Heart right ventricle (tissue), 16 donors: Measurements from ENCODE around the gene MCUR1. TPM values are rescaled to one million over a fixed set of nuclear protein-coding genes. Genes with fewer than 3 reads are reported as not detected.
"Not testable (repeated sequence)": the region's sequence is repeated elsewhere in the genome, so short reads cannot be mapped to it uniquely, and the experiment has no call there.

Experiments
- ATAC-seq, 8 donors: fragments of 200-7000 bp; cut with Tn5 transposase; one replicate each; pipeline ENCODE4 v1.9.1; 2020; ENCODE audit warnings: mild to moderate bottlenecking in 8 of 8, moderate library complexity in 8 of 8, moderate number of reproducible peaks in 1 of 8
- DNase-seq, 2 donors: peaks; one replicate each; pipeline ENCODE4 v3.0.0-alpha.2; 2020
- H3K27ac ChIP-seq, 10 donors: fragments of 200-600 bp; sonication (generic) in 2 of 10; one replicate each; pipeline versions ENCODE4 v1.5.0 to v1.8.0; 2020 to 2022; ENCODE audit warnings: mild to moderate bottlenecking in 3 of 10
- H3K27me3 ChIP-seq, 7 donors: fragments of 200-600 bp; one replicate each; pipeline ENCODE4 v1.8.0; 2021 to 2022; ENCODE audit warnings: mild to moderate bottlenecking in 2 of 7
- H3K36me3 ChIP-seq, 9 donors: fragments of 200-600 bp; sonication (generic) in 1 of 9; one replicate each; pipeline versions ENCODE4 v1.5.0 to v1.8.0; 2020 to 2022; ENCODE audit warnings: mild to moderate bottlenecking in 2 of 9
- H3K4me1 ChIP-seq, 9 donors: fragments of 200-600 bp; sonication (generic) in 1 of 9; one replicate each; pipeline versions ENCODE4 v1.5.0 to v1.8.0; 2020 to 2022; ENCODE audit warnings: mild to moderate bottlenecking in 4 of 9
- H3K4me3 ChIP-seq, 10 donors: fragments of 200-600 bp; sonication (generic) in 2 of 10; one replicate each; pipeline versions ENCODE4 v1.5.0 to v1.8.0; 2020 to 2022; ENCODE audit warnings: mild to moderate bottlenecking in 7 of 10, moderate library complexity in 2 of 10
- H3K9me3 ChIP-seq, 11 donors: fragments of 200-600 bp in 10 of 11; sonication (generic) in 2 of 11; one replicate each; pipeline versions ENCODE4 v1.5.0 to v1.8.0; 2013 to 2022; ENCODE audit warnings: mild to moderate bottlenecking in 2 of 11, control low read depth in 1 of 11, moderate library complexity in 1 of 11
- WGBS, 2 donors: extraction: QIAGEN DNeasy Blood & Tissue Kit; methylation state at CpG; one replicate each; pipeline ENCODE4 v1.1.7; 2013; ENCODE audit warnings: inconsistent platforms in 1 of 2; 5-methylcytosine and 5-hydroxymethylcytosine counted together
- intact Hi-C, 10 donors: fragments of 100-400 bp; cut with DNase I; formaldehyde crosslinking; loops; one replicate each; pipeline versions ENCODE4 v1.11.1 to v1.14.2; 2022
- polyA plus RNA-seq, 2 donors: library from polyadenylated mRNA; stranded (reverse); fragments of 200-250 nt; gene quantifications; one replicate each; pipeline ENCODE4 v1.2.3, GENCODE V29; 2013
- total RNA-seq, 10 donors: library from RNA; stranded (reverse); fragmentation: NEBNext Ultra II Directional in 3 of 10; extraction: Animal tissue kit (Norgen Biotek cat#: 25700) in 3 of 10; gene quantifications; one replicate each; pipeline versions ENCODE4 v1.2.1 to v1.2.4, GENCODE V29; 2021 to 2023
- TF ChIP-seq, protein P1 (sequence below), 9 donors: fragments of 200-600 bp; sonication (generic) in 2 of 9; IDR thresholded peaks; one replicate each; pipeline versions ENCODE4 v1.5.0 to v1.8.0; 2021 to 2022; ENCODE audit warnings: antibody characterized with exemption in 9 of 9, mild to moderate bottlenecking in 5 of 9, moderate library complexity in 1 of 9
- donor health status: Arrhythmogenic right ventricular cardiomyopathy.
- donor health status: ischemic (EF 13 %, LVEDD 7.1; RV severe dilation, severe dysfunction).
- donor health status: healthy with polysubstance abuse.
- donor health status: DM: no; HTN: yes; CAD: no.
- donor health status: DM: no; HTN: no; CAD: no.
- donor health status: ischemic (EF 25% LVEDD 6.9; RV normal size, moderate dysfunction).
- donor health status: ischemic (EF 25% LVEDD 5.7; RV mildly dilated, moderate dysfunction).
- donor health status: healthy.
- donor health status: DM: yes; HTN: yes; CAD: no.
- donor health status: Ischemic cardiomyopathy.
- donor health status: ischemic (EF 35%, LVEDD 5.7; RV mildly dilated, moderate dysfunction).
- donor health status: nonischemic (EF 11% LVEDD 7.7; RV severe dilation, severe dysfunction).
- donor health status: DM: yes; HTN: yes; CAD: no.
- donor health status: PGD.
- donor health status: ischemic (EF 29% LVEDD 5.4; RV normal size, mild dysfunction).
- donor health status: nonischemic (EF 23%, LVEDD 6.1; RV moderate dilation, normal function).

Gene MCUR1
- total and polyA plus RNA-seq, 12 donors = 17.2 to 81.6 (median 32.7) TPM

DNA sequence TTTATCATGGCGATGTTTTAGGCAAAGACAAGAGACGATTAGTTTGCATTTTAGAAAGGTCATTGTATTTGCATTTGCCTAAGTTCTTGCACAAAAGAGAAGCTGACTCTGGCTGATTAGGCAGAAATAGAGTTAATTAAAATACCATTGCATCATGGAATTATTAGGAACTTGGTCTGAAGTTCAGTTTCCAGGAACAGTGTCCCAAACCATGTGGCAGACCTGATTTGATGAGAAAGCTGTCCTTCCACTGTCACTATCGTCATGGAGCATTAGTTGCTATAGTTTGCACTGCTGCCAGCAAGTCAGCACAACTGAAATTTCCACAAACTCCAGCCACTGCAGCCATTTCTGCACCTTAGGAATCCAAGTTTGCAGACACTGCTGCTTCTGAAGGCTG, 24.3 kb upstream of the MCUR1 start:
- no peak overlapping the region for H3K27ac ChIP-seq

DNA sequence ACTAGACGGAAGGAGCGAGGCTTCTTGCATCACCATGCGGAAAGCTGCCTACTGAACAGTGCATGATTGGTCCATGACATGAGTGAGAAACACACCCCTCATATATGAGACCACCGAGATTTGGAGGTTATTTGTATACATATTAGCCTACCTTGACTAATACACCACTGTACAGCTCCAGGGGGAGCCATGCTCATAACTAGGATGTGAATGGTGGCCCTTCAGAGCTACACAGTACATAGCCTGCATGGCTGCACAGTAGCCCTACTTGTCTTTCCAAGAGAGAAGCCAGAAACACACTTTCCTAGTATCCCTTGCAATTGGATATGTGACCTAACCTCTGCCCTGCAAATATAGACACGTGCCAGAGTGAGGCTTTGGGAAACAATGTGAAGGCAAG, 21.8 kb upstream of the MCUR1 start:
- Histone ChIP-seq H3K4me3 (no peak overlapping the region), H3K27ac (no peak overlapping the region), H3K36me3 (no peaks in the 10 kb centered on the region), H3K4me1 (no peaks in the 10 kb centered on the region), H3K9me3 (no peaks in the 10 kb centered on the region), H3K27me3 (peaks cover 0 to 5% (median 0%) of the 10 kb centered on the region in 7 donors)
- TF ChIP-seq, protein P1, sequence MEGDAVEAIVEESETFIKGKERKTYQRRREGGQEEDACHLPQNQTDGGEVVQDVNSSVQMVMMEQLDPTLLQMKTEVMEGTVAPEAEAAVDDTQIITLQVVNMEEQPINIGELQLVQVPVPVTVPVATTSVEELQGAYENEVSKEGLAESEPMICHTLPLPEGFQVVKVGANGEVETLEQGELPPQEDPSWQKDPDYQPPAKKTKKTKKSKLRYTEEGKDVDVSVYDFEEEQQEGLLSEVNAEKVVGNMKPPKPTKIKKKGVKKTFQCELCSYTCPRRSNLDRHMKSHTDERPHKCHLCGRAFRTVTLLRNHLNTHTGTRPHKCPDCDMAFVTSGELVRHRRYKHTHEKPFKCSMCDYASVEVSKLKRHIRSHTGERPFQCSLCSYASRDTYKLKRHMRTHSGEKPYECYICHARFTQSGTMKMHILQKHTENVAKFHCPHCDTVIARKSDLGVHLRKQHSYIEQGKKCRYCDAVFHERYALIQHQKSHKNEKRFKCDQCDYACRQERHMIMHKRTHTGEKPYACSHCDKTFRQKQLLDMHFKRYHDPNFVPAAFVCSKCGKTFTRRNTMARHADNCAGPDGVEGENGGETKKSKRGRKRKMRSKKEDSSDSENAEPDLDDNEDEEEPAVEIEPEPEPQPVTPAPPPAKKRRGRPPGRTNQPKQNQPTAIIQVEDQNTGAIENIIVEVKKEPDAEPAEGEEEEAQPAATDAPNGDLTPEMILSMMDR (IDR thresholded peaks at IDR 0.05) = no peak
- no peak for ATAC-seq
- intact Hi-C loops = no loop called here
- 88 to 95% methylated on average over 5 of the region's 5 CpGs for WGBS, 2 donors
- DNase-seq = no peak

More for the DNA sequence above, 24.3 kb upstream of the MCUR1 start:
- peaks cover 0 to 3% (median 0%) of the 10 kb centered on the region in 9 donors for H3K4me1 ChIP-seq
- ATAC-seq = no peak
- H3K9me3 ChIP-seq = no peaks in the 10 kb centered on the region
- H3K4me3 ChIP-seq = no peak overlapping the region
- TF ChIP-seq, protein P1 (IDR thresholded peaks at IDR 0.05) = no peak
- H3K27me3 ChIP-seq = peaks cover 0 to 1% (median 0%) of the 10 kb centered on the region in 7 donors
- intact Hi-C loops = no loop called here
- no peaks in the 10 kb centered on the region for H3K36me3 ChIP-seq
- DNase-seq = no peak
- 64 to 78% methylated on average over 3 of the region's 3 CpGs for WGBS, 2 donors

DNA sequence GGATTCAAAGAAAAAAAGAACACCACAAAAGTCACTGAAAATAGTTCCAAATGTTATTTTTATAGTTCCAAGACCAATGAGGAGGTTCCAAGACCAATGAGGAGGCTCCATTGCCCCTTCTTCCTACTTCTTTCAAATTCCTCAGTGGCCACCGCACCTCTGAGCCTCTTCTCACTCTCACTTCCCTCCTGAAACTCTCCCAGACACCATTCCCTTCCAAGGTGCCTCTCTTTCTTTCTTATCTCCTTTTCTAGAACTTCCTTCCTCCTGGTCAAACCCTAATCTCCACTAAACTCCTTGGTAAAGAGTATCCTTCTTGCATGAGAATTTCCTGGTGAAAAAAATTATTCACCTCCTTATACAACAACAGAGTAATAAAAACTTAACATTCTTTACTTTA, 20.4 kb upstream of the MCUR1 start:
- no peak for ATAC-seq

DNA sequence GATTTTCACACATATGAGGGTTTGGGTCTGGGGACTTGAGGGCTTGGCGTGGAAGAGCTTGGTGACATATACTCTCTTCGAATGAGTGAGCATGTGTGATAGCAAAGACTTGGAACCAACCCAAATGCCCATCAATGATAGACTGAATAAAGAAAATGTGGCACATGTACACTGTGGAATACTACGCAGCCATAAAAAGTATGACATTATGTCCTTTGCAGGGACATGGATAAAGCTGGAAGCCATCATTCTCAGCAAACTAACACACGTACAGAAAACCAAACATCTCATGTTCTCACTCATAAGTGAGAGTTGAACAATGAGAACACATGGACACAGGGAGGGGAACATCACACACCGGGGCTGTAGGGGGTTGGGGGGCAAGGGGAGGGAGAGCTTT, 19.7 kb upstream of the MCUR1 start:
- H3K27me3 ChIP-seq, ATAC-seq, H3K4me1 ChIP-seq, intact Hi-C loops, H3K27ac ChIP-seq, H3K36me3 ChIP-seq, H3K4me3 ChIP-seq, DNase-seq, H3K9me3 ChIP-seq: not testable (repeated sequence)
- 56 to 82% methylated on average over 5 of the region's 5 CpGs for WGBS, 2 donors

More for the DNA sequence above, 20.4 kb upstream of the MCUR1 start:
- TF ChIP-seq, protein P1 (IDR thresholded peaks at IDR 0.05) = no peak
- DNase-seq = no peak
- H3K4me1 ChIP-seq = no peaks in the 10 kb centered on the region
- no peaks in the 10 kb centered on the region for H3K36me3 ChIP-seq
- H3K27ac ChIP-seq = no peak overlapping the region
- H3K4me3 ChIP-seq = no peak overlapping the region
- peaks cover 0 to 1% (median 0%) of the 10 kb centered on the region in 11 donors for H3K9me3 ChIP-seq
- 47 to 50% methylated on average over 1 of the region's 1 CpG for WGBS, 2 donors
- intact Hi-C loops = no loop called here
- peaks cover 0 to 5% (median 0%) of the 10 kb centered on the region in 7 donors for H3K27me3 ChIP-seq

DNA sequence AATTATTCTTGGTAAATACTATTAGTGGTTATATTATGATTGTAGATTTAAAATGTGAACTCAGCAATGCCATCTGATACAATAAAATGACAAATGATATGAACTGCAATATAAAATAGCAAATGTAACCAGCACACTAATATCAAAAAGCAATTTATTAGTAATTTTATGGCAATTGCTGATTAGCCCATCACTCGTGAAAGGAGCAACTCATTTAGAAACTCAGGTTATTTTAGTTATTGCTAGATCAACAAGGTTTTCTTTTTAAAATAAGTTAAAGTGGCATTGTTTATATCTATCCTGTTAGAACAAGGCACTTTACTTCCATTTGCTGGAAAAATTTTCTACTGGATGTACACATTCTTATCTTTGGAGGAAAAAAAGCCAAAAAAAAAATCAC, 18.4 kb upstream of the MCUR1 start:
- H3K4me3 ChIP-seq = no peak overlapping the region
- no peaks in the 10 kb centered on the region for H3K4me1 ChIP-seq
- no peak overlapping the region for H3K27ac ChIP-seq
- TF ChIP-seq, protein P1 (IDR thresholded peaks at IDR 0.05) = no peak
- H3K9me3 ChIP-seq = peaks cover 0 to 12% (median 0%) of the 10 kb centered on the region in 11 donors
- WGBS, 2 donors = 87 to 93% methylated on average over 1 of the region's 1 CpG
- ATAC-seq (no peak), DNase-seq (no peak)
- intact Hi-C loops = no loop called here
- H3K36me3 ChIP-seq = no peaks in the 10 kb centered on the region
- peaks cover 0 to 5% (median 0%) of the 10 kb centered on the region in 7 donors for H3K27me3 ChIP-seq
